Activated naive CD8-positive, alpha-beta T cell treated with anti-CD3 and anti-CD28 coated beads for 36 hours (primary cell): ENCODE measurements around the gene CBLC. TPM values are rescaled to one million over a fixed set of nuclear protein-coding genes. Genes with fewer than 3 reads are reported as not detected.

Experiments used
- DNase-seq: peaks from one replicate; pipeline ENCODE4 v3.0.0; 2021
- H3K27ac Mint-ChIP-seq: one replicate; pipeline ENCODE4 v1.8.0; 2022; ENCODE audit warnings: mild to moderate bottlenecking, moderate library complexity, mixed read lengths
- H3K27me3 Mint-ChIP-seq: one replicate; pipeline ENCODE4 v1.8.0; 2022; ENCODE audit warnings: mild to moderate bottlenecking, mixed read lengths
- H3K36me3 Mint-ChIP-seq: one replicate; pipeline ENCODE4 v1.8.0; 2021; ENCODE audit warnings: mild to moderate bottlenecking, mixed read lengths
- H3K4me1 Mint-ChIP-seq: one replicate; pipeline ENCODE4 v1.8.0; 2021; ENCODE audit warnings: mixed read lengths
- H3K4me3 Mint-ChIP-seq: one replicate; pipeline ENCODE4 v1.8.0; 2022; ENCODE audit warnings: mild to moderate bottlenecking, moderate library complexity, mixed read lengths
- H3K9me3 Mint-ChIP-seq: one replicate; pipeline ENCODE4 v1.8.0; 2022; ENCODE audit warnings: mixed read lengths
- total RNA-seq, 2 experiments: library from RNA; stranded (reverse); gene quantifications; one replicate each; pipeline ENCODE4 v1.2.3, GENCODE V29; 2021

CBLC gene
- total RNA-seq, 2 experiments from 2014 or later, result not detected

DNA sequence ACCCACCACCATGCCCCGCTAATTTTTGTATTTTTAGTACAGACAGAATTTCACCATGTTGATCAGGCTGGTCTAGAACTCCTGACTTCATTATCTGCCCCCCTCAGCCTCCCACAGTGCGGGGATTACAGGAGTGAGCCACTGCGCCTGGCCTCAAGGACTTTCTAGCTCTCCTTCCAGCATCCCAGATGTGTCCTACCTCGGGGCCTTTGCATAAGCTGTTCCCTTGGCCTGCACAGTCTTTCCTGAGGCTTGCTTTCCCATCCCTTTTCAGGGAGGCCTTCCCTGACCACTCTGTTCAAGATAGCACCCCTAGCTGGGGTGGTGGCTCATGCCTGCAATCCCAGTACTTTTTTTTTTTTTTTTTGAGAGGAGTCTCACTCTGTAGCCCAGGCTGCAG, 16.9 kb downstream of the CBLC start:
- H3K36me3 Mint-ChIP-seq, result no peaks in the 10 kb centered on the region
- H3K9me3 Mint-ChIP-seq, result no peaks in the 10 kb centered on the region
- no peaks in the 10 kb centered on the region for H3K27me3 Mint-ChIP-seq
- H3K27ac Mint-ChIP-seq, result no peak overlapping the region
- H3K4me1 Mint-ChIP-seq, result peaks cover 9% of the 10 kb centered on the region
- DNase-seq, result no peak
- H3K4me3 Mint-ChIP-seq, result no peak overlapping the region

DNA sequence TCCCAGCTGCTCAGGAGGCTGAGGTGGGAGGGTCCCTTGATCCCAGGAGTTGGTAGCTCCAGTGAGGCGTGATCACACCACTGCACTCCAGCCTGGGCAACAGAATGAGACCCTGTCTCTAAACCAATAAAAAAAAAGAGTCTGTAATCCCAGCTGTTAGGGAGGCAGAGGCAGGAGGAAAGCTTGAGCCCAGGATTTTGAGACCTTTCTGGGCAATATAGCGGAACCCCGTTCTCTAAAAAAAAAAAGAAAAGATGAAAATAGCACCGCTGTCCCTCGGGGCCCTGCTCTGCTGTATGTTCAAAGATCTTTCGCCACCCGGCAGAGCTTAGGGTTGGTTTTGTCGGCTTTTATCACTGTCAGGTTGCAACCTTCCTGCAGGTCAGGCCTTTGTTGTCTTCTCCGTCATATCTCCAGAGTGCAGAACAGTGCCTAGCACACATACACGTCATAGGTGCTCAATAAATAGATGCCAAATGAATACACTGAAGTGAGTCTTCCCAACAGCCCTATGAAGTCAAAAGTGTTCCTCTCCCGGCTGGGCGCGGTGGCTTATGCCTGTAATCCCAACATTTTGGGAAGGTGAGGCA, 17.8 kb downstream of the CBLC start:
- H3K27ac Mint-ChIP-seq, result no peak overlapping the region
- H3K9me3 Mint-ChIP-seq, result no peaks in the 10 kb centered on the region
- no peaks in the 10 kb centered on the region for H3K36me3 Mint-ChIP-seq

DNA sequence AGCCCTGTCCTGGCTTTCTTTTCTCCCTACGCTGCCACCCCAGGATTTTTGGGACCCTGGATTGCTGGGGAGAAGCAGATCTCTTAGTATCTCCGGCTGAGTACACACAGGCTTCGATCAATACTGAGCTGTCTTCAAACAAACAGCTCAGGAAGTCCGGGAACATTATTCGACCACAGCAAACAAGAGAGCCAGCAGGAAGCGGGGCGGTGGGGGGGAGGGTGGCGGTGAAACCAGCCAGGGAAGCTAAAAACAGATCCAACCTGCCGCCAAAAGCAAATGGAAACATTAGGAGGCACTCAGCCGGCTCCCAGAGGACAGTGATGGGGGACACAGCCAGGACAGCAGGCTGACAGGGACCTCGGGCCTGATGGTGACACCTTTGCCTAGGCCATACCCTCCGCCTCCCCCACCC, 19.0 kb downstream of the CBLC start:
- no peaks in the 10 kb centered on the region for H3K9me3 Mint-ChIP-seq
- no peak for DNase-seq
- no peaks in the 10 kb centered on the region for H3K36me3 Mint-ChIP-seq
- H3K4me1 Mint-ChIP-seq, result peaks cover 9% of the 10 kb centered on the region
- no peaks in the 10 kb centered on the region for H3K27me3 Mint-ChIP-seq
- peak overlapping the region; percentile 39 for H3K27ac Mint-ChIP-seq
- no peak overlapping the region for H3K4me3 Mint-ChIP-seq

More for the DNA sequence above, 17.8 kb downstream of the CBLC start:
- peaks cover 9% of the 10 kb centered on the region for H3K4me1 Mint-ChIP-seq
- no peaks in the 10 kb centered on the region for H3K27me3 Mint-ChIP-seq
- no peak for DNase-seq
- H3K4me3 Mint-ChIP-seq, result no peak overlapping the region

DNA sequence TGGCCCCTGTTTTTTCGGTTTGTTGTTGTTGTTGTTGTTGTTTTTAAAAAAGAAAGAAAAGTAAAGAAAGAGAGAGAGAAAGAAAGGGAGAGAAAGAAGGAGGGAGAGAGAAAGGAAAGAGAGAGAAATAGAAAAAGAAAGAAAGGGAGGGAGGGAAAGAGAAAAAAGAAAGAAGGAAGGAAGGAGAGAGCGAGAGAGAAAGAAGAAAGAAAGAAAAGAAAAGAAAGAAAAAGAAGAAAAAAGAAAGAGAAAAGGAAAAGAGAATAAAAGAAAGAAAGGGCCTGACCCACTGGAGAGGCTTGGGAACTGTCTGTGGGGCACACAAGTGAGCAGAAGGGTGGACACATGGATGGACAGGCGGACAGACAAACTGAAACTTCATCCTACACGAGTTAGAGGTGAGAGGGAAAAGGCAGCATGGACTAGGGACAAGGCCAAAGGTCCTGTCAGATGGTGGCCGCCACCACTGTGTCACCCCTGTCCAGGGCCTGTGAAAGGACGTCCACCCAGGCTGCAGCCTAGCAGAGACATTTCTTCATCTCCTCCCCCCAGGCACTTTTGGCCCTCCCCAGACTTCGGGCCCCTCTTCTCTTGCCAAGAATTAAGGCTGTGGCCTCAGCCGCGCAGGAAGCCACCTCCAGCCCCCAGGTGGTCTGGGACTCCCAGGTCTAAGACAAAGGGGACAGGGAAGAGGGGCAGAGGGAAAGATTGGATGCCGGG, 22.1 kb downstream of the CBLC start:
- Mint-ChIP-seq H3K27ac (no peak overlapping the region), H3K36me3 (no peaks in the 10 kb centered on the region), H3K9me3 (no peaks in the 10 kb centered on the region), H3K4me1 (peaks cover 9% of the 10 kb centered on the region), H3K27me3 (no peaks in the 10 kb centered on the region), H3K4me3 (no peak overlapping the region)
- DNase-seq, result no peak

DNA sequence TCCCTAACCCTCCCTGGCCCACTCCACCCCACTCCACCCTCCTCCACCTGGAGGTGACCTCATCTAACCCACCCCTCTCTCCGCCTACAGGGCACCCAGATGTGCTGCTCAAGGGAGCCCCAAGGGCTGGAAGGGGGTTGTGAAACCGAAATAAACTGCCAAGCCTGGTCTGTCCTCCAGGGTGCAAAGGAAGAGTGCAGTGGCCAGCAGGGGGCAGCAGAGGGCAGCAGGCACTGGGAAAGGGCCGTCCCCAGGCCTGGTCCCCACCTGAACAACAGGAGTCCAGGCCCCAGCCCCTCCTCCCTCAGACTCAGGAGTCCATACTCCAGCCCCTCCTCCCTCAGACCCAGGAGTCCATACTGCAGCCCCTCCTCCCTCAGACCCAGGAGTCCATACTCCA, 22.8 kb downstream of the CBLC start:
- Mint-ChIP-seq H3K36me3 (no peaks in the 10 kb centered on the region), H3K4me3 (no peak overlapping the region), H3K27me3 (no peaks in the 10 kb centered on the region), H3K27ac (no peak overlapping the region), H3K4me1 (peaks cover 9% of the 10 kb centered on the region), H3K9me3 (no peaks in the 10 kb centered on the region)
- peak; percentile 84 for DNase-seq

GRCh38 chr19:44803442-44804428, 26.0 kb downstream of the CBLC start:
- Mint-ChIP-seq H3K36me3 (no peaks in the 10 kb centered on the region), H3K27ac (no peak overlapping the region), H3K4me1 (no peaks in the 10 kb centered on the region), H3K27me3 (peaks cover 17% of the 10 kb centered on the region), H3K4me3 (no peak overlapping the region), H3K9me3 (no peaks in the 10 kb centered on the region)
- DNase-seq, result no peak

GRCh38 chr19:44806291-44806690, 28.6 kb downstream of the CBLC start:
- peaks cover 35% of the 10 kb centered on the region for H3K27me3 Mint-ChIP-seq
- H3K36me3 Mint-ChIP-seq, result no peaks in the 10 kb centered on the region
- DNase-seq, result no peak
- H3K4me1 Mint-ChIP-seq, result peaks cover 4% of the 10 kb centered on the region
- no peak overlapping the region for H3K27ac Mint-ChIP-seq
- H3K9me3 Mint-ChIP-seq, result no peaks in the 10 kb centered on the region
- no peak overlapping the region for H3K4me3 Mint-ChIP-seq

- no peaks in the 10 kb centered on the region for H3K36me3 Mint-ChIP-seq
- H3K27ac Mint-ChIP-seq, result no peak overlapping the region
- peaks cover 42% of the 10 kb centered on the region for H3K27me3 Mint-ChIP-seq
- H3K4me1 Mint-ChIP-seq, result peaks cover 4% of the 10 kb centered on the region
- H3K4me3 Mint-ChIP-seq, result no peak overlapping the region
- DNase-seq, result no peak
- no peaks in the 10 kb centered on the region for H3K9me3 Mint-ChIP-seq
Measured at GRCh38 chr19:44807162-44807561, 29.5 kb downstream of the CBLC start.

DNA sequence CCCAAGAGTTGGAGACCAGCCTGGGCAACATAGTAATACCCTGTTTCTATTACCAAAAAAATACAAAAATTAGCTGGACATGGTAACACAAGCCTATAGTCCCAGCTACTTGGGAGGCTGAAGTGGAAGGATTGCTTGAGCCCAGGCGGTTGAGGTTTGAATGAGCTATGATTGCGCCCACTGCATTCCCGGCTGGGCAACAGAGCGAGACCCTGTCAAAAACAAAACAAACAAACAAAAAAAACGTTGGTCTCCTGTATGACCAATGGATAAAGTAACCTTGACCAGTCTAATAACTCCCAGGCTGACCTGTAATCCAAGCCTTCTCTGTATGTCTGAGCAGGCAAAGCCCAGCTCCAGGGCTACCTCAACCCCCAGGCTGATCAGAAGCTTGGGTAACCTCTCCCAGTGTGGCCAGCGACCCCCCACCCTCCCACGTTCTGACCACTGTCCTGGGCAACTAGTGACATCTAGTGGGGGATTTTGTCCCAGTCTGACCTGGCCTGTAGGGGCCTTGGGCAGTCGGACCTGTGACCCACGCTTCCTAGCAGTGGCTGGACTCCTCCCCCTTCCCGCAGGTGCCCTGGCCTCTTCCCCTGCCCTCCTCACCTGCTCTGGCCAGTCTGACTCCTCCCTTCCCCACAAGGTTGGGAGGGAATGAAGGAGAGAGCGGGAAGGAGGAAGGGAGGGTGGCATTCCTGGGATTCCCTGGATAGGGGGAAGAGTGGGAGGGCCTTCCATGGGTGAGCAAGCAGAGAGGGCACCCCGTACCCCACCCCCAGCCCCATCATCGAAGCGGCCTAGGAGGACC, 30.2 kb downstream of the CBLC start:
- no peak for DNase-seq
- Mint-ChIP-seq H3K9me3 (no peaks in the 10 kb centered on the region), H3K36me3 (no peaks in the 10 kb centered on the region), H3K4me3 (no peak overlapping the region), H3K4me1 (peaks cover 4% of the 10 kb centered on the region), H3K27ac (no peak overlapping the region), H3K27me3 (peaks cover 42% of the 10 kb centered on the region)

DNA sequence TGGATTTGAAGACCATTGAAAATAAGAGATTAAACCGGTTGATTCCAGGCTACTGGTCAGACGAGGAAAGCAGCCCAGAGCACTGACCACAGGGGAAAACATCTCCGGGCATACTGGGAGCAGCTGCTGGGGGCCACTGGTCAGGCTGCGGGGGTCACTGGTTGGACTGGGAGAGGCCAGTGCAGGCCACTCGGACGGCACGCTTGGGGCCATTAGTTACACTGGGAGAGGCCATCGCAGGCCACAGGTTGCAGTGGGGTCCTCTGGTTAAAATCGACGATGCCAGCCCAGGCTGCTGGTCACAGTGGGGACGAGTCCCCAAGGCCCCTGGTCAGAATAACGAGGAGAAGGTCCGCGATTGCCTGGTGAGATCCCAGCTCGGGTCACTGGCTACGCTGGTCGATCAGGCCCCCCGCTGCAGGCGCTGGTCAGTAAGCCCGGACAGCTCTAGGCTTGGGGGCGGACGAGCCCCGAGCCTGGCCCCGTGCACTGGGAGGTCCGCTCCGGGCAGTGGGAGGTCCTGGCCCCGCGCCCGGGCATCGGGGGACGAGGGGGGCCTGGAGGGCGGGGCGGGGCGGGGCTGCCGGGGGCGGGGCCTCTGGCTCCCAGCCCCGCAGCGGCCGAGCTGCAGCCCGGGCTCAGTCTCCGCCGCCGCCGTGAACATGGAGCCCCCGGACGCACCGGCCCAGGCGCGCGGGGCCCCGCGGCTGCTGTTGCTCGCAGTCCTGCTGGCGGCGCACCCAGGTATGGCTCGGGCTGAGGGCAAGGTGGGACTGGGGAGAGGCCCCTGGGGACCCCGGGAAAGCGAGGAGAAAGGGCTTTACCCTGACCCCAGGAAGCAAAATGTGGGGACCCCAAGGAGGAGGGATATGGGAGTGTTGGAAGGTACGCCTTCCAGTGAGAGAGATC, 31.0 kb downstream of the CBLC start, which contains the start of gene BCAM:
BCAM (plus strand) TSS at position 641 of the 909 bp plus-strand sequence; CDS start at position 663, 22 bp downstream.
- no peak within 1 kb of the TSS for H3K4me3 Mint-ChIP-seq
- H3K4me1 Mint-ChIP-seq, result peaks cover 4% of the 10 kb centered on the region
- H3K9me3 Mint-ChIP-seq, result no peaks in the 10 kb centered on the region
- no peak for DNase-seq
- peaks cover 44% of the 10 kb centered on the region for H3K27me3 Mint-ChIP-seq
- H3K36me3 Mint-ChIP-seq, result no peaks in the 10 kb centered on the region
- H3K27ac Mint-ChIP-seq, result no peak within 1 kb of the TSS

DNA sequence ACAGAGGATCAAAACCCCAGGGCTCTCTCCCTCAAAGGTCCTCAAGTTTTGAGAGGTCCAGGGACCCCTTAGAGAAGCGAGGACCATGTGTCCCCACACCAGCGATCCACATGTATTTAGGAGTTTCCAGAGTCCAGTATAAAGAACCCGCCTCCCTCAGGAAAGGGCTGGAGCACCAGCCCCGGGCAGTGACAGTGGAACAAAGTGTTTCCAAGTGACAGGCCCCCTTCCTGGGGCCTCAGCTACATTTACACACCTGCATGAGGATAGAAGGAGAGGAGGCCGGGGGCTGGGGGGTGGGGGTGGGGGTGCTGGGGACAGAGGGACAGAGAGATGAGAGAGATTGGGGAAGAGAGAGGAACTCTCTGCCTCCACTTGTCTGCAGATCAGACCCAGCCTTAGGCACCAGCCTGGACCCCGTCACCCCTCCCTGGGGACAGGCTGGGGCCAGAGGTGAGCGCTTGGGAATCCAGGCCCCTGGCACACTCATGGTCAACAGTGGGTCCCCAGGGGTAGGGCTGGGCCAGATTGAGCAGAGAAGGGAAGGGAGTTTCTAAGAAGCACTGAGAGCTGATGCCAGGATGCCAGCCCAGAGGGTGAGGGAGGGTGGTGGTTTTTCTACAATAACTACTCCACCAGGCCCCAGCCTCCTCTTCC, 32.0 kb downstream of the CBLC start:
- Mint-ChIP-seq H3K36me3 (no peaks in the 10 kb centered on the region), H3K9me3 (no peaks in the 10 kb centered on the region), H3K27ac (no peak overlapping the region), H3K4me3 (no peak overlapping the region), H3K27me3 (peaks cover 46% of the 10 kb centered on the region), H3K4me1 (peaks cover 4% of the 10 kb centered on the region)
- DNase-seq, result no peak

GRCh38 chr19:44810234-44811121, 32.8 kb downstream of the CBLC start:
- no peaks in the 10 kb centered on the region for H3K9me3 Mint-ChIP-seq
- H3K27me3 Mint-ChIP-seq, result peaks cover 46% of the 10 kb centered on the region
- no peak overlapping the region for H3K4me3 Mint-ChIP-seq
- H3K36me3 Mint-ChIP-seq, result no peaks in the 10 kb centered on the region
- no peak for DNase-seq
- no peak overlapping the region for H3K27ac Mint-ChIP-seq
- H3K4me1 Mint-ChIP-seq, result peaks cover 4% of the 10 kb centered on the region

DNA sequence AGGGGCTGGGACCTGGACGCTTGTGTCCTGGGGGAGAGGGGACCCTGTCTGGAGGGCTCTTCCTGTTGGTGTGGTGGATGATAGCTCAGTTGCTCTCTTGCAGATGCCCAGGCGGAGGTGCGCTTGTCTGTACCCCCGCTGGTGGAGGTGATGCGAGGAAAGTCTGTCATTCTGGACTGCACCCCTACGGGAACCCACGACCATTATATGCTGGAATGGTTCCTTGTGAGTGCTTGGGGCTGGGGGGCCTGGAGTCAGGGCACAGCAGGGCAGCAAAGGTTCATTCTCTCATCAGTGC, 33.4 kb downstream of the CBLC start:
- Mint-ChIP-seq H3K27ac (no peak overlapping the region), H3K27me3 (peaks cover 46% of the 10 kb centered on the region), H3K4me3 (no peak overlapping the region)

More for the DNA sequence above, 33.4 kb downstream of the CBLC start:
- Mint-ChIP-seq H3K36me3 (no peaks in the 10 kb centered on the region), H3K9me3 (no peaks in the 10 kb centered on the region), H3K4me1 (peaks cover 4% of the 10 kb centered on the region)
- no peak for DNase-seq
